HG03025 (cell line): Measurements from ENCODE around the gene TREH.
"Not testable (repeated sequence)": the region's sequence is repeated elsewhere in the genome, so short reads cannot be mapped to it uniquely, and the experiment has no call there.

Experiments used
- ATAC-seq: cut with Tn5 transposase; IDR thresholded peaks from one replicate; pipeline ENCODE4 v1.9.1; 2021; ENCODE audit warnings: mild to moderate bottlenecking, moderate library complexity; ENCODE audit not compliant: unreplicated experiment, low FRiP score

Gene TREH, protein sequence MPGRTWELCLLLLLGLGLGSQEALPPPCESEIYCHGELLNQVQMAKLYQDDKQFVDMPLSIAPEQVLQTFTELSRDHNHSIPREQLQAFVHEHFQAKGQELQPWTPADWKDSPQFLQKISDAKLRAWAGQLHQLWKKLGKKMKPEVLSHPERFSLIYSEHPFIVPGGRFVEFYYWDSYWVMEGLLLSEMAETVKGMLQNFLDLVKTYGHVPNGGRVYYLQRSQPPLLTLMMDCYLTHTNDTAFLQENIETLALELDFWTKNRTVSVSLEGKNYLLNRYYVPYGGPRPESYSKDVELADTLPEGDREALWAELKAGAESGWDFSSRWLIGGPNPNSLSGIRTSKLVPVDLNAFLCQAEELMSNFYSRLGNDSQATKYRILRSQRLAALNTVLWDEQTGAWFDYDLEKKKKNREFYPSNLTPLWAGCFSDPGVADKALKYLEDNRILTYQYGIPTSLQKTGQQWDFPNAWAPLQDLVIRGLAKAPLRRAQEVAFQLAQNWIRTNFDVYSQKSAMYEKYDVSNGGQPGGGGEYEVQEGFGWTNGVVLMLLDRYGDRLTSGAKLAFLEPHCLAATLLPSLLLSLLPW

DNA sequence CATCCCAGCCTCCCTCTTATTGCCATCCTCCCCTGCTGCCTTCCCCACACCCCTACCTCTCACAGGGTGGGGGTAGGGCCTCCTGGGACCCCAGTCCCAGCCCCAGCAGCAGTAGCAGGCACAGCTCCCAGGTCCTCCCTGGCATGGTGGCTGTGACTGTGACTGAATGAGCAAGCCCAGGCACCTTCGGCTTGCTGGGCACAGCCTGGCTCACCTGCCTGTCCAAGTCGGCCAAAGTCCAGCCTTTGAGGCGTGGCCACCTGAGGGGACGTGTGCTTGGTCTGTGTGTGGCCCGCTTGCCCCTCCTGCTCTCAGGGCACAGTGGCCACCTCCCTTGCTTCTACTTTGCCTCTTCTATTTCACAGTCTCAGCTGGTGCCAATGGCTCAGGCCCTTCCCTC, at the start of gene TREH:
Gene TREH (minus strand): TSS at position 168 of the 400 bp plus-strand sequence. CDS start 23 bp downstream, at position 145.
- ATAC-seq, result no peak

DNA sequence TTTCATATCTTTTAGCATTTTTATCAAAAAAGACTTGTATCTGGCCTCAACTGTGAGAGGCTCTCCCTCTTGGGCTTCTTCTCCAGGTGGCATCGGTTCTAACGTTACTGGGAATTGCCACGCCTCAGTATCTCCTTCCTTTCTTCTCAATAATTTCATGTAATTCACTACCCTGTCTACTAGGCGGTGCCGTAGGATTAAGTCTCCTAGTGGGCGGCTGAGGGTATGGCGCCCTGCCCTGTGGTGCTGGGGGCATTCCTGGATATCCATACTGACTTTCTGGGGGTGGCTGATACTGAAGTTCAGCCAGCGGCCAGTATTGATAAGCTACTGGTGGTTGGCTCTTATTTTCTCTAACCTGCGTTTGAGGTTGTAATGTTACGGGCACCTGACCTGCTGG, 48.7 kb upstream of the TREH start:
- not testable (repeated sequence) for ATAC-seq

DNA sequence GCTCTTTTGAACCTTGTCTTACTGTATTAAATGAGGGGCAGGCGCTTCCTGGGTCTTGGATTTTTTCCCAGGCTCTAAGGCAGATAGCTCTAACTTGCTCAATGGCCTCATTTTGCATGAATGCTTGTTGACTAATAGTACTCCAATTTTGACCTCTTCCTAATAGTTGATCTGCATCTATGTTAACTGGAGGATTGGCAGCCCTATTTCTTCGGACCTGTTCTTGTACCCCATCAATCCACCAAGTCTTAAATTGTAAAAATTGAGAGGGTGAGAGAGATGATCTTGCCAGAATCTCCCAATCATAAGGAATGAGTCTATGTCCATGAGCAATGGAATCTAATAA, 48.2 kb upstream of the TREH start:
- ATAC-seq, result not testable (repeated sequence)

DNA sequence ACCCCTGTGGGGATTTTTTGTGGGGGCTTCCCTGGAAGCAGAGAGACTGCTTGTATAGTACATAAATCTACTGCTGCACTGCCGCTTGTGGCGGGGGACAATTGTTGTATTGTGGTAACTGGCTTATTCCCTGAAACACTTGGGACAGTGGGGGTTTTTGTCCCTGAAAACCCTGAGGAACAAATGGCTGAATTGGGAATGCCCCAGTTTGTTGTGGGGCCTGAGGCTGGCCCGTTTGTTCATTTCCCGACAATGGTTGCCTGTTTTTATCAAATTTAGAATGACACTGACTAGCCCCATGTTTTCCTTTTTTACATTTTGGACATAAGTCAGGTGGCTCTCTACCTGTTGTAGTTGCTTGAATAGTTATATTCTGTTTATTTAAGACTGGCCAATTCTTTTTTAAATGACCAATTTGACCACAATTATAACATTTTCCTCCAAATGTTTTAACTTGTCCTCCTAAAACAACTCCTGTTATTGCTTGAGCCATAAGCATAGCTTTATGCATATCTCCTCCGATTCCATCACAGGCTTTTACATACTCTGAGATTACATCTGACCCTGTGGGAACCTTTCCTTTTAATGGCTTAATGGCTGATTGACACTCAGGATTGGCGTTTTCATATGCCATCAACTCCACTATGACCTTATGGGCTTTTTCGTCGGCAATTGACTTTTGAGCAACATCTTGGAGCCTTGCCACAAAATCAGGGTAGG, 47.7 kb upstream of the TREH start:
- not testable (repeated sequence) for ATAC-seq

DNA sequence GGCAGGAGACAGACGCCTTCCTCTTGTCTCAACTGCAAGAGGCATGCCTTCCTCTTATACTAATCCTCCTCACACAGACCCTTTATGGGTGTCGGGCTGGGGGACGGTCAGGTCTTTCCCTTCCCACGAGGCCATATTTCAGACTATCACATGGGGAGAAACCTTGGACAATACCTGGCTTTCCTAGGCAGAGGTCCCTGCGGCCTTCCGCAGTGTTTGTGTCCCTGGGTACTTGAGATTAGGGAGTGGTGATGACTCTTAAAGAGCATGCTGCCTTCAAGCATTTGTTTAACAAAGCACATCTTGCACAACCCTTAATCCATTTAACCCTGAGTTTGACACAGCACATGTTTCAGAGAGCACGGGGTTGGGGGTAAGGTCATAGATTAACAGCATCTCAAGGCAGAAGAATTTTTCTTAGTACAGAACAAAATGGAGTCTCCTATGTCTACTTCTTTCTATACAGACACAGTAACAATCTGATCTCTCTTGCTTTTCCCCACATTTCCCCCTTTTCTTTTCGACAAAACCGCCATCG, 42.1 kb upstream of the TREH start:
- not testable (repeated sequence) for ATAC-seq

DNA sequence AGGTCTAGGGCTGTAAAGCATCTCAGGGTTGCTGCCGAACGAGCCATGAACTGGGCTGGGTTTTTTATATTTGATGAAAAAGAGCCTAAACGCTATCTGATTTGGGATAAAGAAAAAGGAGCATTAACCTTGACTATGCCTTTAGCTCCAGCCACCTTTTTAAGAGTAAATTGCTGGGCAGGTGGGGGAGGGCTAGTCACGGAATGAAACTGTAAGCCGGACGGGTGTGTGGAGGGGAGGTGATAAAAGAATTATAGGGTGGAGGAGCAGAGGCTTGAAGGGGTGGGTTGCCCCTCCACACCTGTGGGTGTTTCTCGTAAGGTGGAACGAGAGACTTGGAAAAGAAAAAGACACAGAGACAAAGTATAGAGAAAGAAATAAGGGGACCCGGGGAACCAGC, 41.3 kb upstream of the TREH start:
- not testable (repeated sequence) for ATAC-seq

DNA sequence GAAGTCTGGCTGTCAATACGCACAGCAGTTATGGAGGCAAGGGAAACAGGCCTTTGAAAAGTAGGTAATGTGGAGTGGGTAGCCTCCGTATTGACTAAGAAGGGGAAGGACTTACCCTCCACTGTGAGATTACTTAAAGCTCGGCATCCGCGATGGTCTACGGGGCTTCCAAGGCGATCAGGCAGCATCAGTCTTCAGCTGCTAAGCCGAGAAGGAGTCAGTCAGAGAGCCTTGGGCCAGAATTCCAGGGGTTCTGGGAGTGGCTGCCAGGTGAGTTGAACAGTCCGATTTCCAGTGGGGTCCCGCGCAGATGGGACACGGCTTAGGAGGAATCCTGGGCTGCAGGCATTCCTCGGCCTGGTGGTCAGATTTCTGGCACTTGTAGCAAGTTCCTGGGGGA, 40.6 kb upstream of the TREH start:
- not testable (repeated sequence) for ATAC-seq

DNA sequence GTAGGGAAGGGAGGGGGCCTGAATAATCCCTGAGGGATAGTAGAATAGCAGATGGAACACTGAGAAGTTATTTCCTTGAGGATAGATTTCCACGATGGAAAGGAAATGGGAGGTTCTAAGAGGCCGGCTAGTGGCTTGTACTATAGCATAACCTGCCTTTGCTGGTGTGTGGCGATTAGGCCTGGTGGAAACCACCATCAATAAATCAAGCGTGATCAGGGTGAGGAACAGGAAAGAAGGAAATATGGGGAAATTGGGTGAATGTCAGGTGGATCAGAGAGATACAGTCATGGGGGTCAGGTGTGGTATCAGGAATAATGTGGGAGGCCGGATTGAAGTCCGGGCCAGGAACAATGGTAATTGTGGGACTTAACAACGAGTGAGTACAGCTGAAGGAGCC, 39.1 kb upstream of the TREH start:
- ATAC-seq, result not testable (repeated sequence)

DNA sequence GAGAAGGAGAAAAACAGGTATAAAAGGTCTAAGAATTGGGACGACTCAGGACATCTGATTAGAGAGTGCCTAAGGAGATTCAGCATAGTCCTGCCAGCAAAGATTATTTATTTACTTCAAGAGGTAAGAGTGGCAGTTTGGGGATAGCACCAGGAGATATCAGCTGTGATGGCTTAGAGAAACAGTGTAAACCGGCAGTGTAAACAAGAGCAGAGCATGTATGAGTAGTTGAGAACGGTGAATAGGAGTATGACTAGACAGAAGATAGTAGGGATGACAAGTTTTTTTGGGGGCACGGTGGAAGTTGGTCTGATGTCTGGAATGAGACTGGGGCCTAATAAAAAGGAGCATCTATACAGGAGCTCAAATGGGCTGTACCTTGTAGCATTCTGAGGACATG, 38.3 kb upstream of the TREH start:
- ATAC-seq, result not testable (repeated sequence)

DNA sequence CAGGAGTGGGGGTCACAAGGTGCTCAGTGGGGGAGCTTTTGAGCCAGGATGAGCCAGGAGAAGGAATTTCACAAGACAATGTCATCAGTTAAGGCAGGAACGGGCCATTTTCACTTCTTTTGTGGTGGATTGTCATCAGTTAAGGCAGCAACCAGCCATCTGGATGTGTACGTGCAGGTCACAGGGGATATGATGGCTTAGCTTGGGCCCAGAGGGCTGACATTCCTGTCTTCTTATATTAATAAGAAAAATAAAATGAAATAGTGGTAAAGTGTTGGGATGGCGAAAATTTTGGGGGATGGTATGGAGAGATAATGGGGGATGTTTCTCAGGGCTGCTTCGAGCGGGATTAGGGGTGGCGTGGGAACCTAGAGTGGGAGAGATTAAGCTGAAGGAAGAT, 37.8 kb upstream of the TREH start:
- ATAC-seq, result not testable (repeated sequence)

DNA sequence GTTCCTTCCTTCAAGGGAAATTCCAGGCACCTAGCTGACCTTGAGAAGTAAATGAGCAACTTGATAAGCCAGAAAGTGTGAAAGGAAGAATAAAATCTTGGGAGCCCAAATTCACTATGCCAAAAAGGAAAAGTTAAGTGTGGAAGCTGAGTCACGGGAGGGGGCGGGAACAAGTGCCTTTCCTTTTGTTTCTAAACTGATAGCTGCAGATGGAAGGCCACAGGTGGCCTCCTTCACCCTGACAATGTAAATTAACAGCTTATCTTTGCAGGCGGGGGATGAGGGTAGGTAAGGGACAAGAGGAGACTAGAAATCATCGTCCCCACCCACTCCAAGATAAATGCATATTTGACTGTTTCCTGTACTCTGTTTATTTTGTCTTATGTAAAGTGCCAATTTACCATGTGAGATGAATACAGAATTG, 36.4 kb upstream of the TREH start:
- no peak for ATAC-seq

DNA sequence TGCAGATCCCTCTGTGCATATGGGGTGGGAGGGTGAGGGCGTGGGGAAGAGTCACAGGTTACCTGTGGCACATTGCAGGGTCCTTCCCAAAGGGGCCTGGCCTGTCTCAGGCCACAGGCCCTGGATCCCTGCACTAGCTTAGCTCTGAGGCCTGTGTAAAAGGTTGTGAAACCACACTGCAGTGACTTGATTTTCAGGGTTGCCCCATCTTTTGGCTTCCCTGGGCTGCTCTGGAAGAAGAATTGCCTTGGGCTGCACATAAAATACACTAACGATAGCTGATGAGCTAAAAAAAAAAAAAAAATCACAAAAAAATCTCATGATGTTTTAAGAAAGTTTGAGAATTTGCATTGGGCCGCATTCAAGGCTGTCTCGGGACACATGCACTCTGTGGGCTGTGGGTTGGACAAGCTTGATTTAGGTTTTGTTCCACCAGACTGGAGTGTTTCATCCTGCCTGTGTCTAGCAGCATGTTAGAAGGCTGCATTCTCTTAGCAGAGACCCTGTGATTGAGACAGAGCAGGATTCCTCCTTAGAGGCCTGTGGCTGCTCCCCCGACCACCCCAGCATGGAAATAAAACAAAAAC, 35.9 kb upstream of the TREH start:
- no peak for ATAC-seq

DNA sequence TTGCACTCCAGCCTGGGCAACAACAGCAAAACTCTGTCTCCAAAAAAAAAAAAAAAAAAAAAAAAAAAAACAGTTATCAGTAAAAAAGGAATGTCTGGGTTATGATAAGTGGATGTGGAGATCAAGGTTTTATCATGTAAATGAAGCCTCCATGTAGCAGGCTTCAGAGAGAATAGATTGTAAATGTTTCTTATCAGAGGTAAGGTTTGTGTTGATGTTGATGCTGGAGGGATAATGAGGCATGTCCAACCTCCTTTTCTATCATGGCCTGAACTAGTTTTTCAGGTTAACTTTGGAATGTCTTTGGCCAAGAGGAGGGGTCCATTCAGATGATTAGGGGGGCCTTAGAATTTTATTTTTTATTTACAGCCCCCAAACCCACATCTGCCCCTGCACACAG, 35.4 kb upstream of the TREH start:
- no peak for ATAC-seq

DNA sequence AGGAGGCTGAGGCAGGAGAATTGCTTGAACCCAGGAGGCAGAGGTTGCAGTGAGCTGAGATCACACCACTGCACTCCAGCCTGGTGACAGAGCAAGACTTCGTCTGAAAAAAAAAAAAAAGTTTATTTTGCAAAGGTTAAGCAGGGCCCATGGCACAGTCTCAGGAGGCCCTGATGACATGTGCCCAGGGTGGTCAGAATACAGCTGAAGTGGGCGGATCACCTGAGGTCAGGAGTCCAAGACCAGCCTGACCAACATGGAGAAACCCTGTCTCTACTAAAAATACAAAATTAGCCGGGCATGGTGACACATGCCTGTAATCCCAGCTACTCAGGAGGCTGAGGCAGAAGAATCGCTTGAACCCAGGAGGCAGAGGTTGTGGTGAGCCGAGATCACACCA, 35.0 kb upstream of the TREH start:
- not testable (repeated sequence) for ATAC-seq

DNA sequence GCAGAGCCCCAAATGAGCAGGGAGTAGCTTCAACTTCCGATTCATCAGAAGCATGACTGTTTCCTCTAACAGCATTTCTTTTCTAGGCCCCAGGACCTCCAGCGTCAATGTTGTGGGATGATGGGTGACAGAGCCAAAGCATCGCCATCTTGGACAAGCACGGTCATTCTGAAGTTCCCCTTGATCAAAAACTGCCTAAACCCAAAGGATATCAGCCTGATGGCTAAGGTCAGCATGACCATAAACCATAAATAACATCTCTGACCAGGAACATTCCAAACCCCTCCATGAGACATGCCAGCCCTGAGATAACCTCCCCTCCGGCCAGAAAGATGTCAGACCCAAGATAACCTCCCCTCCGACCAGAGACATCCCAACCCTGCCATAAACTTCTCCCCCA, 28.8 kb upstream of the TREH start:
- no peak for ATAC-seq

DNA sequence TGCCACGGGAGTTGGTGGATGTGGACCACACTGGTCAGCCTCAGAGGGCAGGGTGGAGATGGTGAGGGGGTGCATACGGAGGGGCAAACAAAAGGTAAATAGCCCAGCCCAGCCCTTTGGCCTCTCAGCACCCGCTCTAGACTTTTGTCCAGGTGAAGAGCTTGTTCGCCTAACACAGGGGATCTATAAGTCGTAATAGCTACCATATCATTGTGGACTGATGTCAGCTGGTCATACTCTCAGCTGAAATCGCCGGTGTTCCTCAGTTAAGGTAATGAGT, 27.0 kb upstream of the TREH start:
- ATAC-seq, result no peak

DNA sequence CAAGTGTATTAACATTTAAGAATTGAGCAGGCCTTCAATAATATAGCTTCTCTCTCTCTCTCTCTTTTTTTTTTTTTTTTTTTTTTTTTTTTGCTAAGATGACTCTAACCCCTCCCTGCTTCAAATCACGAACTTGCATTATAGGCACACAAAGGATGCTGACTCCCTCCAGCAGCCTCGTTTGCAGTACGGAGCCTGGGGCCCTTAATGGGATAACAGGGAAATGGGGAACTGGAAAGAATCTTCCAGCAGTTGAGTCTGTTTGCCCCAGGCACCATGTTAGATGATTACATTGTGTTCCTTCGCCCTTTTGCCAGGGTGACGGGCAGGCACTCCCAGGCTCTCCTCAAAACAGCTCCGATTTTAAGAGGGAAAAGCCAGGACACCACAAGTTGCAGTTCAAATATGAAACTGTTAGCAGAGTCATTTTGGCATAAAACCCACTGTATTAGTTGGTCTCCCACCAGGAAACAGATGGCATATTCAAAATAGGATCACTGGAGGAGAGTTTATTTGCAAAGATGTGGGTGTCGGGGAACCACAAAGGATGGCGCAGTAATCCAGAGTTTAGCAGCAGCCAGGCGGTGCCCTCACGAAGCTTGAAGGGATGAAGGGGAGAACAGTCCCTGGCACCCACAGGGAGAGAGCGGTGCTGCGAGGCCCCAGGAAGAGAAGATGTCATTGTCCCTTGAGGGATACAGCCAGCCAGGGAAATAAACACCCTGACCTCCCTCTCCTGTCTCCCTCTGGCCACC, 26.5 kb upstream of the TREH start:
- no peak for ATAC-seq

DNA sequence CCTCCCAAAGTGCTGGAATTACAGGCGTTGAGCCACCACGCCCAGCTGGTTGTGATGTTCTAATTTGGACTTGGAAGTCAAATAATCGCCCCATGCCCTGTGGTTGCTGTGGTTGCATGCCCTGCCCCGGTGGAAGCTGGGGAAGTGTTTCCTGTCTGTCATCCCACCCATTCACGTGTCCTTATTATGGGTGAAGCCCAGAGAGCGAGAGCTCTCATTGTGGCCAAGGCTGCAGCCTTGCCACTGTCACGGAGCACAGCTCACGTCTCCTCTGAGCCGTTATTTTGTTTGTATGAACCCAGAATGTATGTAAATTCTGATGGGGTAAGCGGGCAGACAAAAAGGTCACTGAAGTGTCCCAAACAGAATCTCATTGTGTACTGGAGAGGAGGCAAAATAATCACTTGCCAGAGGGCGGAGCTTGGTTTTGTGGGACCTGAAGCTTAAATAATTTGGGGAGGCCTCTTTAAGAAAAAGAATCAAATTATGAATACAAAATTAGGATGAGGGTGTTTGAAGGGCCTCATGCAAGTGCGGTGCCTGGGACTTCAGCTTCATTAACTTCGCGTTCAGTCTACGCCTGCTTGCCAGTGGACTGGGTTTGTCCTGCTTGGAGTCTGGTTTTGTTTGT, 25.8 kb upstream of the TREH start:
- no peak for ATAC-seq

DNA sequence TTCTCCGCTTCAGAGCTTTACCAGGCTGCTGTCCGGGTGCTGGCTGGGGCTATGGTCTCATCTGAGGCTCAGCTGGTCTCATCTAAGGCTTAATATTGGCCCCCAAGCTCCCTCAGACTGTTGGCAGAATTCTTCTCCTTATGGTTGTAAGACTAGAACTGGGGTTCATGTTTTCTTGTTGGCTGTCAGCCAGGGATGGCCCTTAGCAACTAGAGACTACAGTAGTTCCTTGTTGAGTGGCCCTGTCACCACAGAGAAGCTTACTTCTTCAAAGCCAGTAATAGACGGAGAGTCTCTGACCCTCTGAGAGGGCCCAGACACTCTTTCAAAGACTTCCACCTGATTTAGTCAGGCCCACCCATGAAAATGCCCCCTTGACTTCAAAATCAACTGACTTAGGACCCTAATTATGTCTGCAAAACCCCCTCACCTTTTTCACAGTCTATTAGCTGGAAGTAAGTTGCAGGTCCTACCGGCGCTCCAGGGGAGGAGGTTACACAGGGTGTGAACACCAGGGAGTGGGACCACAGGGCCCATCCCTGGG, 24.2 kb upstream of the TREH start:
- ATAC-seq, result no peak
